ENCODE results near the gene SCAMP4.

DNA sequence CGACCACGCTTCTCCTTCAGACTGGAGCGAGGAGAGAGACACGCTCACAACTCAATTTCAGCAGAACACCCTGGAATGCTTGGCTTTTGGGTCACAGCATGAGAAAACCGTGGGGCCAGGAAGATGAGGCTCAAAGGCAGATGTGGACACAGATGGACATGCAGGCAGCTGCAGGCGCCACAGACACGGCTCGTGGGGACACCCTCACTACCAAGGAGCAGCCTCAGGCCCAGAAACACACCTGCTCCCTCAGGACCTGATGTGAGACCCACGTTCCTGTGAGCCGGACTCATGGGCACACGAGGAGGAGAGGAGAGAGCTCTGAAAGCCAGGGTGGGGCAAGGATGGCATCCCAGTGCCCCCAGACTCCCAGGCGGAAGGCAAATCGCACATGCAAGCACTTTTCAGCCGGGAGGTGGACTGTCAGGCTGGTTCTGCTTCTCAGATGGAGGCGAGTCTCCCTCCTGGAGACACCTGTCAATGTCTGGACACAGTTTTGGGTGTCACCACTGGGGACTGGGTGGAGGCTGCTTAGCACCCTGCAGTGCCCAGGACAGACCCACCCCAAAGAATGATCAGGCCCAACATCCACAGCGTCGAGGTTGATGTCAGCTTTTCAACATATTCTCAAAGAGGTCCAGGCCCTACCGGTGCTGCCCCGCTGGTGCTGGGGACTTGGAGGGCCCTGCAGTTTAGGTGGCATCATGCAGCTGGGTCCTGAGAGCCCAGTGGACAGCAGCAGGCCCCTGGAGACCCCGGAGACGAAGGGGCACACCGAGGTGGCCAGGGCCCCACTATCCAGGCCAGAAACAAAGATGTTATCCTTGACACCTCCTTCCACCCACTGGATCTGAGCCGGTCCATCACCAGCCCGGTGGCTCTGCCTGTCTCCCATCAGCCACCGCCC, 22.2 kb upstream of the SCAMP4 start:
- TF ChIP-seq, protein P1, sequence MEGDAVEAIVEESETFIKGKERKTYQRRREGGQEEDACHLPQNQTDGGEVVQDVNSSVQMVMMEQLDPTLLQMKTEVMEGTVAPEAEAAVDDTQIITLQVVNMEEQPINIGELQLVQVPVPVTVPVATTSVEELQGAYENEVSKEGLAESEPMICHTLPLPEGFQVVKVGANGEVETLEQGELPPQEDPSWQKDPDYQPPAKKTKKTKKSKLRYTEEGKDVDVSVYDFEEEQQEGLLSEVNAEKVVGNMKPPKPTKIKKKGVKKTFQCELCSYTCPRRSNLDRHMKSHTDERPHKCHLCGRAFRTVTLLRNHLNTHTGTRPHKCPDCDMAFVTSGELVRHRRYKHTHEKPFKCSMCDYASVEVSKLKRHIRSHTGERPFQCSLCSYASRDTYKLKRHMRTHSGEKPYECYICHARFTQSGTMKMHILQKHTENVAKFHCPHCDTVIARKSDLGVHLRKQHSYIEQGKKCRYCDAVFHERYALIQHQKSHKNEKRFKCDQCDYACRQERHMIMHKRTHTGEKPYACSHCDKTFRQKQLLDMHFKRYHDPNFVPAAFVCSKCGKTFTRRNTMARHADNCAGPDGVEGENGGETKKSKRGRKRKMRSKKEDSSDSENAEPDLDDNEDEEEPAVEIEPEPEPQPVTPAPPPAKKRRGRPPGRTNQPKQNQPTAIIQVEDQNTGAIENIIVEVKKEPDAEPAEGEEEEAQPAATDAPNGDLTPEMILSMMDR (IDR thresholded peaks at IDR 0.05): no peak
- no peak for TF ChIP-seq CREB1 (CRISPR knock-in tag; IDR thresholded peaks at IDR 0.05)
- no peak for TF ChIP-seq ETV6 (CRISPR knock-in tag; IDR thresholded peaks at IDR 0.05)
- TF ChIP-seq TP53 (CRISPR knock-in tag; IDR thresholded peaks at IDR 0.05): no peak
- no peak for TF ChIP-seq SP1 (CRISPR knock-in tag; conservative IDR thresholded peaks at IDR 0.05)
- no peak for TF ChIP-seq CREM (CRISPR knock-in tag; IDR thresholded peaks at IDR 0.05)
- TF ChIP-seq, protein P2, sequence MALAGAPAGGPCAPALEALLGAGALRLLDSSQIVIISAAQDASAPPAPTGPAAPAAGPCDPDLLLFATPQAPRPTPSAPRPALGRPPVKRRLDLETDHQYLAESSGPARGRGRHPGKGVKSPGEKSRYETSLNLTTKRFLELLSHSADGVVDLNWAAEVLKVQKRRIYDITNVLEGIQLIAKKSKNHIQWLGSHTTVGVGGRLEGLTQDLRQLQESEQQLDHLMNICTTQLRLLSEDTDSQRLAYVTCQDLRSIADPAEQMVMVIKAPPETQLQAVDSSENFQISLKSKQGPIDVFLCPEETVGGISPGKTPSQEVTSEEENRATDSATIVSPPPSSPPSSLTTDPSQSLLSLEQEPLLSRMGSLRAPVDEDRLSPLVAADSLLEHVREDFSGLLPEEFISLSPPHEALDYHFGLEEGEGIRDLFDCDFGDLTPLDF (CRISPR knock-in tag; IDR thresholded peaks at IDR 0.05): no peak
- TF ChIP-seq ZBTB21 (CRISPR knock-in tag; IDR thresholded peaks at IDR 0.05; ENCODE audit: borderline replicate concordance): no peak
- TF ChIP-seq, protein P3, sequence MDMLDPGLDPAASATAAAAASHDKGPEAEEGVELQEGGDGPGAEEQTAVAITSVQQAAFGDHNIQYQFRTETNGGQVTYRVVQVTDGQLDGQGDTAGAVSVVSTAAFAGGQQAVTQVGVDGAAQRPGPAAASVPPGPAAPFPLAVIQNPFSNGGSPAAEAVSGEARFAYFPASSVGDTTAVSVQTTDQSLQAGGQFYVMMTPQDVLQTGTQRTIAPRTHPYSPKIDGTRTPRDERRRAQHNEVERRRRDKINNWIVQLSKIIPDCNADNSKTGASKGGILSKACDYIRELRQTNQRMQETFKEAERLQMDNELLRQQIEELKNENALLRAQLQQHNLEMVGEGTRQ (CRISPR knock-in tag; IDR thresholded peaks at IDR 0.05): no peak
- no peak for TF ChIP-seq NR2C2 (CRISPR knock-in tag; IDR thresholded peaks at IDR 0.05)
- TF ChIP-seq KAT7 (CRISPR knock-in tag; IDR thresholded peaks at IDR 0.05; ENCODE audit: borderline replicate concordance): no peak
